ENCODE data around the gene ZNF511.
A peak's percentile ranks its signal among the peaks of the same experiment; 100 is the strongest.

The ZNF511 gene

DNA sequence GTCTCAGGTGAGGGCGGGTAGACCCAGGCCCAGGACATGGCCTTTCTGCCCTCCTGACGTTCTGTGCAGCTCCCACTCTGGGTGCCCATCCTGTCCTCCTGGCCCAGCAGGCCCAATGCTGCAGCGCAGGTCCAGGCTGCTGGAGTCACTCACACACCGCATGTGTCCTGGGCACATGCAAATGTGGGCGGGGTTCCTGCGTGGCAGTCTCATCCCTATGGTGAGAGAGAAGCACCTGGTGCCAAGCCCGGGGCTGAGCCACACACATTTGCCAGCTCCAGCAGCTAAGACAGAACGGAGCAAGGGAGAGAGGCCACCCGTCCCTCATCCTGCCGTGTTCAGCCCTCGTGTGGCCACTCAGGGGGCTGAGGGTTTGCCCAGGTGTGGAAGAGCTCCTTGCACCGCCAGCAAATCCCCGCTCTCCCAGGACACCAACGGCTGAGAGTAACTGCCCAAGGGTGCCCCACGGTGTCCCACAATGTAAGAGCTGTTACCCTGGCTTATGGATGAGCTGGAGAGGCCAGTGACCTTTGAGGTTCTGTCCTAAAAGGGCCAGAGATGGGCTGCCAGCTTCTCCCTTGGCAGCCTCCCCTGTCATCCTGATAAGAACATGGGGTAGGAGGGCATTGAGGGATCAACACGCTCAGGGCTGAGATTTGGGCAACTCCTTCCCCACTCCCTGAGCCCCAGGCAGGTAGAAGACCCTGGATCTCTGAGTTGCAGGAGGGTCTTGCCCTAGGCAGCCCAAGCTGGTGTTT lies 44.7 kb downstream of the ZNF511 start:
- DNase-seq (ENCODE audit: low read depth in 3 of 3): no peak

GRCh38 chr10:133353988-133354605 lies 45.4 kb downstream of the ZNF511 start:
- no peak for DNase-seq (ENCODE audit: low read depth in 3 of 3)

GRCh38 chr10:133354672-133355240 lies 46.0 kb downstream of the ZNF511 start:
- DNase-seq (ENCODE audit: low read depth in 3 of 3): no peak

- no peak for DNase-seq (ENCODE audit: low read depth in 3 of 3)
Observed at GRCh38 chr10:133355266-133355665, 46.6 kb downstream of the ZNF511 start.

GRCh38 chr10:133355991-133356390 lies 47.3 kb downstream of the ZNF511 start:
- DNase-seq (ENCODE audit: low read depth in 3 of 3): no peak

GRCh38 chr10:133356549-133357284 lies 48.0 kb downstream of the ZNF511 start:
- DNase-seq (ENCODE audit: low read depth in 3 of 3): no peak

DNA sequence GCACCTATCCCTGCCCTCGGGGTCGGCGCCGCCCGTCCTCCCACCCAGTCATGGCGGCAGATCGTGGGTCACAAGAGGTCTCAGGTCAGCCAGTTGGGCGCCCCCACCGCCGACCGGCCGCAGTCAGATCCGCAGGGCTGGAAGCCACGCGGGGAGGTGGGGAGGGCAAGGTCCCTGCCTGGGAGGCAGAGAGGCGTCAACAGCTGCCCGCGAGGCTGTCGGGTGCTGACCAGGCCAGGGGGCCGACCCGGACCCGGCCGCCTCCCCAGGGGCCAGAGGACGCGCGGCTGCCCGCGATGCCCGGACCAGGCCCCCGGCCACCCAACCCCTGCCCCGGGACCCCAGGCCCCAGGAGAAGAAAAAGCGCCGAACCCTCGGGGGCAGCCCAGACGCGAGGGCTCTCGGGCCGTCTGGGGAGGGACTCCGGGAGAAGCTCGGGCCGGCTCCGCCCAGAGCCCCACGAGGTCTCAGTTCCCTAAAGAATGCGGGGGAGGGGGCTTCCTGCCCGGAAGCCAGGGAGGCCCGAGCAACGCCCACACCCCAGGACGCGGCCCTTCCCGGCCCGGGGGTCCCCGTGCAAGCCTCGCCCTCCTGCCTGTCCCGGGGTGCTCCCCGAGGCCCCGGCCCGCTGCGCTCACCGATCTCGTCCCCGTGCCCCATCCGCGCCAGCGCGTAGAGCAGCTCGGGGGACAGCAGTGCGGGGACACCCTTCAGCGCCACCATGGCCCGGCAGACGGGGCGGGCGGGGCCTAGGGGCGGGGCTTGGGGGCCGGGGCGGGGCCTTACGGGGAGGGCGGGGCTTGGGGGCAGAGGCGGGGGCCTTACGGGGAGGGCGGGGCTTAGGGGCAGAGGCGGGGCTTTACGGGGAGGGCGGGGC lies 48.8 kb downstream of the ZNF511 start, which contains the start of gene FUOM:
Gene FUOM, minus strand, starts transcription at position 735 of the 877 bp plus-strand sequence. Its CDS starts 12 bp downstream, at position 723.
- peak; percentile 52 to 65 (median 63) for DNase-seq (ENCODE audit: low read depth in 3 of 3)

DNA sequence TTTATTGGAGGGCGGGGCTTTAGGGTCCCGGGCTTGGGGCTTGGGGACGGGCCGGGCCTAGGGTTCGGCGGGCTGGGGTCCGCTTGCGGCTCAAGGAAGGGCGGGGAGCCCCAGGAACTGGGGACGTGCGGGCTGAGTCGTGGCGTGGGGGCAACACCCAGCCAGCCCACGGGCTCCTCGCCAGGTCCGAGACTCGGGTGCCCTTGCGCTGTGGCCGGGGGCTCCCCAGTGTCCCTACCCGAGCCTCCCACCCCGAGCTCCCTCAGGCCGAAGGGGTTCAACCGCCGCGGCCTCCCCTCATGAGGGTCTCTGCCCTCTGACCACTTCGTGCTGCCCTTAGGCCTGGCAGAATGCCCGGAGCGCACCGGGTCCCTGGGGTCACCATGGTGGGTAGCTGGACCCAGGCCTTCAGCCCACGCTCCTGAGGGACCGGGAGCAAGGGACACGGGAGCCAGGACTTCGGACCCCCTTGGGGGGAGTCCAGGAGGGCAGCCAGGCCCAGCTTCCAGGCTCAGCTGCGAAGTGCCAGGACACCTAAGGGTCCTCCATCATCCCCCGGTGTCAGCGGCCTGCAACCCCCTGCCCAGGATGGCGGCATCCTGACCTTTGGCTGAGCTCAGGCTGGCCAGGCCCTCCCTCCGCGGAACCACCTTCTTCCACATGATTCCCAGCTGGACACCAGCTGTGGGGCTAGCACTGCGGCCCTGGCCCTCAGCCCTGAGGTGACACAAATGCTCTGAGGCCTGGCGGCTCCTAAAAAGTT lies 49.6 kb downstream of the ZNF511 start:
- no peak for DNase-seq (ENCODE audit: low read depth in 3 of 3)

DNA sequence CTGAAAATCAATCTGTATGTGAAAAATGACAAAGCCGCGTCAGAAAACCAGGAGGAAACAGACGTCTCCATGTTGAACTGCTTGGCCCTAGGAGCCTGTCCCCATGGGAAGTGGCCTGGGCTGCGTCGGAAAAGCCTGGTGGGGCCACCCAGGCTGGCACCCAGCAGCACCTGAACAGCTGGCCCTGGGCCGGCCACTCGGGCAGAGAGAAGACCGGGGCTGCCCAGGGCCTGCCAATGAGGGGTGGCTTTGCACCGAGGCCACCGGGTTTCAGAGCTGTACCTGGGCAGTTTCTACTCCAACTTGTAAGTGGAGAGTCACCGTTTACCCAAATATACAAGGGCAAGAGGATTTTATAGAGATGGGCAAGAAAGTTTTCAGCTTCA lies 50.2 kb downstream of the ZNF511 start:
- DNase-seq (ENCODE audit: low read depth in 3 of 3): no peak

DNA sequence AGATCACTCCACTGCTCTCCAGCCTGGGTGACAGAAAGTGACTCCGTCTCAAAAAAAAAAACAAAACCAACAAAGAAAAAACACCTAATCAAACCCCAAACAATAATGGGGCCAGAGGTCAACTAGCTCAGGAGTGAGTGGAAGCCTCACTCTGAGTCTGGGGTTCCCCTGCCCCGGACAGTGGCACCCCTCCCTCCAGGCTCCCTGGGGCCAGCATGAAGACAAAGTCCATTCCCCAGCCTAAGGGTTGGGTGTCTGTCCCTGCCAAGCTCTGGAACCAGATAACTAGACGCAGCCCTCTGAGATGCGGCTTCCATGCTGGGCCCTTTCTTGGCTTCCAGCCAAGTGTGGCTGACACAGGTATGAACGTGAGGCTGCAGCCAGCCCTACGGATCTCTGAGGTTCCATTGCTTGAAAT lies 50.8 kb downstream of the ZNF511 start:
- no peak for DNase-seq (ENCODE audit: low read depth in 3 of 3)

GRCh38 chr10:133359972-133360610 lies 51.4 kb downstream of the ZNF511 start:
- DNase-seq (ENCODE audit: low read depth in 3 of 3): no peak

- DNase-seq (ENCODE audit: low read depth in 3 of 3): no peak
Observed at GRCh38 chr10:133361227-133361626, 52.5 kb downstream of the ZNF511 start.

DNA sequence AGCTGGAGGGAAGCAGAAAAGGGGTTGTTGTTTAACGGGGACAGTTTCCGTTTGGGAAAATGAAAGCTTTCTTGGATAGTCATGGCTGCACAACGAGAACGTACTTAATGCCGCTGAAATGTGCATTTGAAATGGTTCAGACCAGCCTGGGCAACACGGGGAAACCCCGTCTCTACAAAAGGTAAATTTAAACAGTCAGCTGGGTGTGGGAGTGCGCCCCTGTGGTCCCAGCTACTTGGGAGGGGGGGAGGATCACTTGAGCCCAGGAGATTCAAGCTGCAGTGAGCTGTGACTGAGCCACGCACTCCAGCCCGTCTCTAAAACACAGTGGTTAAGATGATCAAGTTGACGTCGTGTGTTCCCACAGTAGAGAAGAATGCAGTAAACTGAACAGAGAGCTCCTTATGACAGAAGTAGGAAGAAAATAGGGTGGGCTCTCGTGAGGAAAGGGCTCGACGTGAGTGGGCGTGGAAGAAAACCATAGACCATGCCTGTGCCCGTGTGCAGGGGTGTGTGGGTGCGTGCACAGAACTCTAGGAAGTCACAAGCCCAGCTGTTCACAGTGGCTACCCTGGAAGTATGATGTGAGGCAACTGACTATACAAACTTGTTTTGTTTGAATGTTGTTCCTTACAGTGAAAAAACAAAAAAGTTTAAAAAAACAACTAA lies 53.2 kb downstream of the ZNF511 start:
- no peak for DNase-seq (ENCODE audit: low read depth in 3 of 3)

Measured in stimulated activated CD4-positive, alpha-beta T cell treated with anti-CD3 and anti-CD28 coated beads, TNF-alpha, amount 100 ng/mL, for 4 hours (primary cell).